GM23248 (cell line): ENCODE data around the gene SCML2.

Experiments used
- EZH2 ChIP-seq: fragments of 200-600 bp; sonication (generic); IDR thresholded peaks from 2 replicates; pipeline ENCODE4 v1.6.1; 2018; ENCODE audit warnings: antibody characterized with exemption, mild to moderate bottlenecking; ENCODE audit not compliant: insufficient read depth, poor library complexity, severe bottlenecking
- EZH2phosphoT487 ChIP-seq: fragments of 200-600 bp; sonication (generic); IDR thresholded peaks from 2 replicates; pipeline ENCODE4 v1.6.1; 2018; ENCODE audit warnings: antibody characterized with exemption, moderate library complexity, mild to moderate bottlenecking, low read depth; ENCODE audit not compliant: insufficient read depth

DNA sequence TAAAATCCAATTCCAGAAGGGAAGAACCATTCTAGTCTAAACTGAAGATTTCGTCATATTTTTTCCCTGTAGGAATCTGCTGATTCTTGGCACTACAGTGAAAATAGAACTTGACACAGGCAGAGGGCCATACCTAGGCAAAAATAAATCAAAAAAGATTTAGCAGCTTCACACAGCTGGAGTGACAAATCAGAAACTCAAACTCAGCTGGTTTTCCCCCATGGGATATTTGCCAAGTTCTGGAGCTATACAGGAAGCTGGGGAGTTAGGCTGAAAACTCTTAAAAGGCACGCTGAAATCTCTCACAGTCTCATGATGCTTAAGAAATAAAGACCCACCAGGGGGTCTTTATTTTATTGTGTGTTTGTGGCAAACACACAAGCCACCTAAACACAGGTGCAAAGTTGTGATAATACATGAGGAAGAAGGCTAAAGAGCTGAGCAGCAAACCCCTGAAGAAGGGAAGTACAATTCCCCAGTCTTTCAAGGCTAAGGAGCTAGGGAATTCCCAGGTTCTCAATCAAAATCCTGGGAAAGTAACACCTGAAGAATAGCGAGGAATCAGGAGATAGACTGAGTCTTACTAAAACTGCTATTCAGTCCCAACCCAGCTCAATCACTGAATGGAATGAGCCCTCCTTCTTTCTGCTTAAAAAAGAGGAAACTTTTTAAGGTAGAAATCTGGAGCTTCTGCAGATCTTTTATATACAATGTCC is 101.7 kb downstream of the SCML2 start:
- no peak for TF ChIP-seq EZH2
- no peak for TF ChIP-seq EZH2phosphoT487
